Endothelial cell of umbilical vein (primary cell): ENCODE results near the gene GAN.

Experiments
- EZH2 ChIP-seq: IDR thresholded peaks from 2 replicates; pipeline ENCODE4 v1.6.1; 2012; ENCODE audit warnings: borderline replicate concordance, low read depth, mild to moderate bottlenecking, moderate library complexity, low read length, inconsistent platforms; ENCODE audit not compliant: severe bottlenecking
- JUN ChIP-seq: IDR thresholded peaks from 2 replicates; pipeline ENCODE4 v1.6.1; 2011; ENCODE audit warnings: borderline replicate concordance, low read depth; ENCODE audit not compliant: insufficient read length, insufficient read depth
- MYC ChIP-seq: IDR thresholded peaks from one replicate; pipeline ENCODE4 v1.6.1; 2011; ENCODE audit warnings: mild to moderate bottlenecking, low read depth, low read length
- POLR2A ChIP-seq: IDR thresholded peaks from 2 replicates; pipeline ENCODE4 v1.6.1; 2012; ENCODE audit warnings: low read depth, mild to moderate bottlenecking, control low read depth, low read length
- POLR2AphosphoS5 ChIP-seq: IDR thresholded peaks from 2 replicates; pipeline ENCODE4 v1.6.1; 2012; ENCODE audit warnings: low read depth, mild to moderate bottlenecking, control low read depth, low read length, moderate library complexity; ENCODE audit not compliant: insufficient read depth
- TF ChIP-seq, protein P1 (sequence below), 2 donors: IDR thresholded peaks; 1 replicate in 1 of 2; 2 replicates in 1 of 2; pipeline ENCODE4 v1.5.1; 2011; ENCODE audit warnings: low read length in 2 of 2, mild to moderate bottlenecking in 2 of 2, moderate library complexity in 2 of 2, control low read depth in 1 of 2, inconsistent platforms in 1 of 2, low read depth in 1 of 2; ENCODE audit not compliant: insufficient read depth in 1 of 2; ENCODE audit errors: extremely low read depth in 1 of 2
- TF ChIP-seq, protein P2 (sequence below): IDR thresholded peaks from 2 replicates; pipeline ENCODE4 v1.6.1; 2011; ENCODE audit not compliant: insufficient read depth, insufficient read length

DNA sequence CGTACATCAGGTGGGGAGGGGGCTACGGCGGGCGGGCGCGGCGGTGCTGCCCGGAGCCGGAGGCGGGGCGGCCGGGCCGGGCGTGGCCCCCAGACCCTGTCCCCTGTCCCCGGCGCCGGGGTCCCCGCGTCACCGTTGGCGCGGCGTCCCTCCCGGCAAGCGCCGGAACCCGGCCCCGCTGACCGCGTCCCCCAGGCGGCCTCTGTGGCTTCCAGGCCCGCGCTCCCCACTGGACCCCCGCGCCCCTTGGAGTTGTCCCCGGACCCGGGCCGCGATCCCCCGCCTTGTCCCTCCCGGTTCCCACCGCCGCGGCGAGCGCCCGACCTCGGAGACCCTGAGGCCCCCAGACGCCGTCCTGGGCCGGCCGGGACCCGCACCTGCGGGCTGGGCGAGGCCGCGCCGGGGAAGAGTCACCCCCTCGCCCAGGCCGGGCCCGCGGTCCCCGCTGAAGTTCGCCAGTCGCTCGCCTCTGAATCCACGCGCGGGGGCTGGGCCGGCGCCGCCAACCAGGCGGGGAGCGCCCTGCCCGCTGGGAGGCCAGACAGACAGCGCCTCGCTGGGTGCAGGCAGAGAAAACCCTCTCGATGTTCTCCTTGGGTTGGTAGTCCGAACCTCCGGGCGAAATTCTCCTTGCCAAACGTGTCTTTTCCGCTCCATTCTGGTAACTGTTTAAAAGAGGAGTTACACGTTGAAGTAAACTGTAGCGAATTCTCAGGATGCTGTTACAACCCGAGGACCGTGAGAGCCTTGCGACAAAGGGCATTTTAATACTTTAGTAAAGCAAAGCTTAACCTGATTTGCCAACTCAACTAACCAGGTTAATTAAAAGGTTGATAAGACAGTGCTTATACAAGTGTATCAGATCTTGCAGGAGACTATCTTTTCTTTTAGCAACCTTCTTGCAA is 761 bp downstream of the GAN start:
- TF ChIP-seq POLR2A (no peak), POLR2AphosphoS5 (peak; percentile 10), EZH2 (no peak), JUN (no peak), MYC (no peak)
- TF ChIP-seq, protein P1, sequence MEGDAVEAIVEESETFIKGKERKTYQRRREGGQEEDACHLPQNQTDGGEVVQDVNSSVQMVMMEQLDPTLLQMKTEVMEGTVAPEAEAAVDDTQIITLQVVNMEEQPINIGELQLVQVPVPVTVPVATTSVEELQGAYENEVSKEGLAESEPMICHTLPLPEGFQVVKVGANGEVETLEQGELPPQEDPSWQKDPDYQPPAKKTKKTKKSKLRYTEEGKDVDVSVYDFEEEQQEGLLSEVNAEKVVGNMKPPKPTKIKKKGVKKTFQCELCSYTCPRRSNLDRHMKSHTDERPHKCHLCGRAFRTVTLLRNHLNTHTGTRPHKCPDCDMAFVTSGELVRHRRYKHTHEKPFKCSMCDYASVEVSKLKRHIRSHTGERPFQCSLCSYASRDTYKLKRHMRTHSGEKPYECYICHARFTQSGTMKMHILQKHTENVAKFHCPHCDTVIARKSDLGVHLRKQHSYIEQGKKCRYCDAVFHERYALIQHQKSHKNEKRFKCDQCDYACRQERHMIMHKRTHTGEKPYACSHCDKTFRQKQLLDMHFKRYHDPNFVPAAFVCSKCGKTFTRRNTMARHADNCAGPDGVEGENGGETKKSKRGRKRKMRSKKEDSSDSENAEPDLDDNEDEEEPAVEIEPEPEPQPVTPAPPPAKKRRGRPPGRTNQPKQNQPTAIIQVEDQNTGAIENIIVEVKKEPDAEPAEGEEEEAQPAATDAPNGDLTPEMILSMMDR (IDR thresholded peaks at IDR 0.05; ENCODE audit: extremely low read depth in 1 of 2, insufficient read depth in 1 of 2, low read depth in 1 of 2, low read length in 2 of 2) = peak in 1 of 2 donors; percentile 24
- TF ChIP-seq, protein P2, sequence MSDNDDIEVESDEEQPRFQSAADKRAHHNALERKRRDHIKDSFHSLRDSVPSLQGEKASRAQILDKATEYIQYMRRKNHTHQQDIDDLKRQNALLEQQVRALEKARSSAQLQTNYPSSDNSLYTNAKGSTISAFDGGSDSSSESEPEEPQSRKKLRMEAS = no peak
